ENCODE measurements around the gene POMGNT1. TPM values are rescaled to one million over a fixed set of nuclear protein-coding genes. Genes with fewer than 3 reads are reported as not detected.
"Not testable (repeated sequence)": the region's sequence is repeated elsewhere in the genome, so short reads cannot be mapped to it uniquely, and the experiment has no call there.

POMGNT1 gene
- total RNA-seq, 2 experiments from 2014 or later: 32.0 to 33.4 TPM

DNA sequence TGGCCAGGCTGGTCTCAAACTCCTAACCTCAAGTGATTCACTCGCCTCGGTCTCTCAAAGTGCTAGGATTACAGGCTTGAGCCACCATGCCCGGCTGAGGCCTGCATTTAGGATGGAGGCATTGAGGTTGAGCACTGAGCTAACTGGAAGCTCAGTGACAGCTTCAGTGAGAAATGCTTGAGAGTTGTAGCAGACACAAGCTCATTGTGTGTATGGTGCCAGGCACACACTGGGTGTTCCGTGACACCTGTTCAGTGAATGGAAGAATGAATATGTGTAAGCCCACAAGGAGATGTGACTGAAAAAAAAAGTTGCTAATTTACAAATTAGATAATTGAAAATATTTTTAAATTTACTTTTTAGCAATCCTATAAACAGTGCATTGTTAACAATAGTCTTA is 26.7 kb upstream of the POMGNT1 start:
- H3K27me3 Mint-ChIP-seq: no peaks in the 10 kb centered on the region

DNA sequence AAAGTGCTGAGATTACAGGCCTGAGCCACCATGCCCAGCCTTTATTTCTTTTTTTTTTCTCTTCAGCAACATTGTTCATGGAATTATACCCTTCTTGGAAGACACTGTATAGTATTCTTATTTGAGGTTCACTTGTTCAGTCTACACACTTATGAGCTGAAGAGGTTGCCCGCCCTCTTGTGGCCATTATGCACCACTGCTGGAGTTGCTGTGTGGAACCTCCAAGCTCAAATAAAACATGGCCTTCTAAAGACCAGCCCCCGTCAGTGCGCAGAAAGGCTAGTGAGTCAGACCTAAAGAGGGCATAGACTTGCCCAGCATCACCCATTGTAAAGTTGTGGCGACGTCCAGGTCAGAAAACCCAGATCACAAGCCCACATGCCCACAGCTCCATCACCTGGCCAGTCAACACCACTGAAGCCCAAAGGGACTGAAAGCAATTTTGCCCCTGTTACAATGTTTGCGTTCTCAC is 25.3 kb upstream of the POMGNT1 start:
- peak; percentile 71 for DNase-seq
- no peaks in the 10 kb centered on the region for H3K36me3 Mint-ChIP-seq (ENCODE audit: low read depth)
- ChIA-PET POLR2A (no interaction called here), CTCF (interaction anchor here (0.6 to 2.4 kb wide), 22 partner anchors 10 to 221 kb away, joined by 3 to 19 read pairs (median 4); partner anchors contain the start of gene NSUN4)
- no peak overlapping the region for H3K4me3 Mint-ChIP-seq
- no peak overlapping the region for H3K27ac Mint-ChIP-seq
- H3K4me1 Mint-ChIP-seq: peaks cover 4% of the 10 kb centered on the region
- H3K9me3 Mint-ChIP-seq: no peaks in the 10 kb centered on the region
- H3K27me3 Mint-ChIP-seq: no peaks in the 10 kb centered on the region

More for the DNA sequence above, 26.7 kb upstream of the POMGNT1 start:
- Mint-ChIP-seq H3K4me1 (peaks cover 10% of the 10 kb centered on the region), H3K36me3 (ENCODE audit: low read depth) (no peaks in the 10 kb centered on the region), H3K9me3 (no peaks in the 10 kb centered on the region), H3K4me3 (no peak overlapping the region), H3K27ac (no peak overlapping the region)
- ChIA-PET CTCF (interaction anchor here (1.2 to 2.4 kb wide), 4 partner anchors 34 to 189 kb away, joined by 3 to 19 read pairs (median 5); no protein-coding TSS in a partner anchor), POLR2A (no interaction called here)
- DNase-seq: no peak

DNA sequence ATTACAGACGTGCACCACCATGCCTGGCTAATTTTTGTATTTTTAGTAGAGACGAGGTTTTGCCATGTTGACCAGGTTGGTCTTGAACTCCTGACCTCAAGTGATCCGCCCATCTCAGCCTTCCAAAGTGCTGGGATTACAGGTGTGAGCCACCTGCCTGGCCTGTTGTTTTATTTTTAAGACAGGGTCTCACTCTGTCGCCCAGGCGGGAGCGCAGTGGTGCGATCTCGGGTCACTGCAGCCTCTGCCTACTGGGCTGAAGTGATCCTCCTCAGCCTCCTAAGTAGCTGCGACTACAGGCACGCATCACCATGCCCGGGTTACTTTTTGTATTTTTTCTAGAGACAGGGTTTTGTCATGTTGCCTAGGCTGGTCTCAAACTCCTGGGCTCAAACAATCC is 24.8 kb upstream of the POMGNT1 start:
- H3K27ac Mint-ChIP-seq; POLR2A ChIA-PET; DNase-seq; H3K4me1 Mint-ChIP-seq; H3K4me3 Mint-ChIP-seq; H3K36me3 Mint-ChIP-seq (ENCODE audit: low read depth); H3K27me3 Mint-ChIP-seq; H3K9me3 Mint-ChIP-seq: not testable (repeated sequence)
- CTCF ChIA-PET: interaction anchor here (0.8 to 2.4 kb wide), 17 partner anchors 9 to 221 kb away, joined by 3 to 19 read pairs (median 5); partner anchors contain the start of gene NSUN4

DNA sequence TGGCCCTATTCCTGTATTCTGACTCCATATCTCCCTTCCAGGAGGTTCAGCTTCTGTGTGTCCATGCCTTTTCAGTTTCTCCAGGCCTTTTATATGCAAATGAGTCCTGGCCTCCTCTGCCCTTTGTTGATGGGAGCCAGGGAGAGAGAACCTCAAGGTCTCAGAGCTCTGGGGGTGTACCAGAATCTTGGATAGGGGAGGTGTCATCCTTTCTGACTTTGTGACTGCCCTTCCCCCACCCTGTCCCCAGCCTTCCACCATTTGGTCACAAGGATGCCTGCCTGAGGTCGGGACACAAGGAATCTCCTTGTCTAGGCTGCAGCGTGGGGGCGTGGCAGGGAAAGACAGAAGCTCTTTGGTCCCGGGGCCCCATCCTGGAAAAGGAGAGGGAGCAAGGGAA is 23.5 kb upstream of the POMGNT1 start:
- CTCF ChIA-PET: interaction anchor here (1.0 to 1.5 kb wide), 2 partner anchors 19 to 27 kb away, joined by 3 to 4 read pairs; partner anchors contain the start of gene LURAP1
- Mint-ChIP-seq H3K4me1 (peaks cover 3% of the 10 kb centered on the region), H3K9me3 (no peaks in the 10 kb centered on the region), H3K27ac (no peak overlapping the region), H3K36me3 (ENCODE audit: low read depth) (no peaks in the 10 kb centered on the region), H3K4me3 (no peak overlapping the region), H3K27me3 (peaks cover 2% of the 10 kb centered on the region)
- POLR2A ChIA-PET: no interaction called here
- no peak for DNase-seq

DNA sequence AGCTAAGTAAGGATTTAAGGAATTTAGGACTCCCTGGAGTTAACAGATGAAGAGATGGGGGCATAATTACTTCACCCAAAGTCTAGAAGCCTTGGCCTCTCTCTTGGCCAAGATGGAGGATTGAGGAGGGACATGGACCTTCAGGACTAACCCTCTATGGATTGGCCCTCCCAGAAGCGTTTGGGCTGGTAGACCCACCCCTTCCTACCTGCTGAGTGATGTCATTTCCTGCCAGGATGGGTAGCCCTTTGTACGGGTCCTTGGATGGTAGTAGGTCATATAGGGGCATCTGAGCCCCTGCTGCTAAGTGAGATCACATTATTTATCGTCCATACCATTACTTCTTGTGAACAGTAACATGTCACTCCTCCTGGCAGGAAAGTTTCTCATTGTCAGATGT is 22.6 kb upstream of the POMGNT1 start:
- Mint-ChIP-seq H3K9me3 (no peaks in the 10 kb centered on the region), H3K4me3 (no peak overlapping the region), H3K27ac (no peak overlapping the region), H3K4me1 (peaks cover 3% of the 10 kb centered on the region), H3K36me3 (ENCODE audit: low read depth) (no peaks in the 10 kb centered on the region), H3K27me3 (peaks cover 2% of the 10 kb centered on the region)
- no peak for DNase-seq
- ChIA-PET CTCF (interaction anchor here (0.9 to 1.5 kb wide), 2 partner anchors 18 to 109 kb away, joined by 3 to 4 read pairs; partner anchors contain the start of gene LURAP1), POLR2A (no interaction called here)

DNA sequence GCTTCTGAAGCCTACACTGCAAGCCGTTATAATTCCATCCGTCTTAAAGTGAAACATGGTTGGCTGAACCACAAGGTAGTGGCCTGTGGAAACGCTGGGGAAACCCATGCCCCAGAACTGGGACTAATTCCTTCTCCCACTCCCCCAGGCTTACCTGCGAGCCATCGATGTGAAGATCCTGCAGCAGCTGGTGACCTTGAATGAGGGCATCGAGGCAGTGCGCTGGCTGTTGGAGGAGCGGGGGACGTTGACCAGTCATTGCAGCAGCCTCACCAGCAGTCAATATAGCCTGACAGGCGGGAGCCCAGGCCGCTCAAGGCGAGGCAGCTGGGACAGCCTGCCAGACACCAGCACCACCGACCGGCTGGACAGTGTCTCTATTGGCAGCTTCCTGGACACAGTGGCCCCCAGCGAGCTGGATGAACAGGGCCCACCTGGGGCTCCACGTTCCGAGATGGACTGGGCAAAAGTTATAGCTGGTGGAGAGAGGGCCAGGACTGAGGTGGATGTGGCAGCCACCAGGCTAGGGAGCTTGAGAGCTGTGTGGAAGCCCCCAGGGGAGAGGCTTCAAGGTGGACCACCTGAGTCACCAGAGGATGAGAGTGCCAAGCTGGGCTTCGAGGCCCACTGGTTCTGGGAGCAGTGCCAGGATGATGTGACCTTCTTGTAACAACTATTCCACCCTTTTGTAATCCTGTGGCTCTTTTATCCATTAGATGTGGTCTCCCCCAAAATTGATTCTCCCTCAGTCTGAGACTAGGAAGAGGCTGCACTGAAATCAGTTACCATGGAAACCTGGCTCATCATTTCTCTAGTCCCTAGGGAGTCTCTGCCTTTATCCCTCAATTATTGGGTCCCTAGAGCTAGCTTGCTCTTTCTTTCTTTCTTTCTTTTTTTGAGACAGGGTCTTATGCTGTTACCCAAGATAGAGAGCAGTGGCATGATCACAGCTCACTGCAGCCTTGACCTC is 21.6 kb upstream of the POMGNT1 start:
- no peaks in the 10 kb centered on the region for H3K9me3 Mint-ChIP-seq
- peaks cover 2% of the 10 kb centered on the region for H3K27me3 Mint-ChIP-seq
- H3K36me3 Mint-ChIP-seq (ENCODE audit: low read depth): no peaks in the 10 kb centered on the region
- H3K4me1 Mint-ChIP-seq: peaks cover 3% of the 10 kb centered on the region
- ChIA-PET CTCF (interaction anchor here (0.6 to 1.1 kb wide), 7 partner anchors 13 to 1201 kb away, joined by 3 to 4 read pairs (median 3); no protein-coding TSS in a partner anchor), POLR2A (no interaction called here)
- H3K4me3 Mint-ChIP-seq: no peak overlapping the region
- no peak for DNase-seq
- H3K27ac Mint-ChIP-seq: no peak overlapping the region

DNA sequence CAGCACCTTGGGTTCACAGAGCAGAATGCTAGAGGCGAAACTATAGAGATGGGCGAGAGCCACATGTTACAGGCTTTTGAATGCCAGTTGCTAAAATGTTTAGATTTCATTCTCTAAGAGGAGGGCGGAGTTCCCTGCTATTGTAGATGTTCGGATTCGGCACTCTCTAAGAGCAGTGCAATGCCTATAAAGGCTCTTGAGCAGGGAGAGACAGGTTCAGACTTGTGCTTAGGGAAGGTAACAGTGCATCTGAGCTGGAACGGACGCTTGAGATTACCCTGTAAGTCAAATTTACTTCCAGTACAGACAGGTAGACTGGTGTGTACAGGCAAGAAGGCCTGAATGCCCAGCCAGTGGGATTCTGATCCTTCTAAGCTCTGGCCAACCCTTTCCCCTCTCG is 20.2 kb upstream of the POMGNT1 start:
- H3K27me3 Mint-ChIP-seq: peaks cover 2% of the 10 kb centered on the region
- no peak overlapping the region for H3K27ac Mint-ChIP-seq
- no peak for DNase-seq
- no peaks in the 10 kb centered on the region for H3K36me3 Mint-ChIP-seq (ENCODE audit: low read depth)
- ChIA-PET CTCF (no interaction called here), POLR2A (no interaction called here)
- H3K4me3 Mint-ChIP-seq: no peak overlapping the region
- H3K4me1 Mint-ChIP-seq: peaks cover 1% of the 10 kb centered on the region
- no peaks in the 10 kb centered on the region for H3K9me3 Mint-ChIP-seq

DNA sequence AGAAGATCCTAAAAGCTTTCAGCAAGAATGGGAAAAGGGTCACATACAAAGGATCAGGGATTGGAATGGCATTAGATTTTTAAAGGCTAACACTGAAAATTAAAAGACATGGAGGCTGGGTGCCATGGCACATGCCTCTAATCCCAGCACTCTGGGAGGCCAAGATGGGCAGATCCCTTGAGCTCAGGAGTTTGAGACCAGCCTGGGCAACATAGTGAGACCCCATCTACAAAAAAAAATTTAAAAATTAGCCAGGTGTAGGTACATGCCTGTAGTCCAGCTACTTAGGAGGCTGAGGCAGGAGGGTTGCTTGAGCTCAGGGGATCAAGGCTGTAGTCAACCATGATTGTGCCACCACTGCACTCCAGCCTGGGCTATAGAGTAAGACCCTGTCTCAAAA is 17.3 kb upstream of the POMGNT1 start:
- H3K27me3 Mint-ChIP-seq: peaks cover 2% of the 10 kb centered on the region

DNA sequence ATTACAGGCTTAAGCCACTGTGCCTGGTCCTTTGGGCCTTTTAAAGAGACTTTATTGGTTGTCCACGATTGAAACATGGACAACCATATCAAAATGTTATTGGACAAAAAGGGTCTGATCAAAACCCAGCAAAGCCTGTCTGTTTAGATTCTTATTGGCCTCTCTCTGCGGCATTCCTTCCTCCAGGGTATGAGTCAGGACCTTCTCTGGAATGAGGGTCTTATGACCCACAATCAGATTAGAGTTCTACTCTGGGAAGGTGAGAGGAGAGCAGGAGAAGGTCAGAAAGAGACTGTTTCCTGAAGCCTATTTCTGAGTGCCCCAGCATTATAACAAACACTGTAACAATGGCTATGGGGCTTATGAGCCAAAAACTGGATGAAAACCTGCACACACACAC is 12.8 kb upstream of the POMGNT1 start:
- Mint-ChIP-seq H3K4me3 (no peak overlapping the region), H3K27ac (no peak overlapping the region), H3K9me3 (no peaks in the 10 kb centered on the region), H3K4me1 (no peaks in the 10 kb centered on the region), H3K36me3 (ENCODE audit: low read depth) (no peaks in the 10 kb centered on the region), H3K27me3 (peaks cover 3% of the 10 kb centered on the region)
- ChIA-PET POLR2A (no interaction called here), CTCF (no interaction called here)
- no peak for DNase-seq

More for the DNA sequence above, 17.3 kb upstream of the POMGNT1 start:
- no peak overlapping the region for H3K4me3 Mint-ChIP-seq
- POLR2A ChIA-PET: no interaction called here
- H3K4me1 Mint-ChIP-seq: no peaks in the 10 kb centered on the region
- no peaks in the 10 kb centered on the region for H3K9me3 Mint-ChIP-seq
- no peaks in the 10 kb centered on the region for H3K36me3 Mint-ChIP-seq (ENCODE audit: low read depth)
- no peak overlapping the region for H3K27ac Mint-ChIP-seq
- no peak for DNase-seq
- CTCF ChIA-PET: no interaction called here

DNA sequence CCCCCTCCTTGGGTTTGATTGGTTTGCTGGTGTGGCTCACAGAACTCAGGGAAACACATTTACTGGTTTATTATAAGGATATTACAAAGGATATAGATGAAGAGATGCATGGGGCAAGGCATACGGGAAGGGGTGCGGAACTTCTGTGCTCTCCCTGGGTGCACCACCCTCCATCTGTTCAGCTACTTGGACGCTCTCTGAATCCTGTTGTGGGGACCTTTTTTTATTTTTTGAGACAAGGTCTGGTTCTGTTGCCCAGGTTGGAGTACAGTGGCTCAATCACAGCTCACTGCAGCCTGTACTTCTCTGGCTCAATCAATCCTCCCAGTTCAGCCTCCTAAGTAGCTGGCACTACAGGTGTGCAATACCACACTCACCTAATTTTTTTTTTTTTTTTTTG is 12.3 kb upstream of the POMGNT1 start:
- no peak overlapping the region for H3K4me3 Mint-ChIP-seq
- H3K27ac Mint-ChIP-seq: no peak overlapping the region
- CTCF ChIA-PET: interaction anchor here (2.6 kb wide), 1 partner anchor 13 kb away, joined by 8 read pairs; no protein-coding TSS in a partner anchor
- peaks cover 3% of the 10 kb centered on the region for H3K27me3 Mint-ChIP-seq
- H3K9me3 Mint-ChIP-seq: no peaks in the 10 kb centered on the region
- DNase-seq: no peak
- POLR2A ChIA-PET: no interaction called here
- no peaks in the 10 kb centered on the region for H3K36me3 Mint-ChIP-seq (ENCODE audit: low read depth)
- no peaks in the 10 kb centered on the region for H3K4me1 Mint-ChIP-seq

DNA sequence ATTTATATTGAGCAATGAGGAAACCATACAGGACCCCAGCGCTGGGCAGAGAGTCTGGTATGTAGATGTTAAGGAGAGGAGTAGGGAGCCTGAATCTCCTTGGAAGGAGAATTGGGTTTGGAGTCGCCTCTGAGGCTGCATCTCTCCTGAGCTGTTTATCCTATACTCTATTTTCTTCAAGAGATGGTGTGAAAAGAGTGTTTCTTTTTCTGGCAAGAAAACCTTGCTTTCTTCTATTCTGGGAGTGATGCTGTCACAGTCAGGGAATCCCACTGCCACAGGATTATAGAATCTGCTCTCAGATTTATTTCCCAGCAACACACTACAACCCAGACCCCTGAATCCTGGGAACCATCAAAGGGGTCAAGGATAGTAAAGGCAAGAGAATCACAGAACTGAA is 8.2 kb upstream of the POMGNT1 start:
- H3K4me1 Mint-ChIP-seq: peaks cover 9% of the 10 kb centered on the region
- H3K36me3 Mint-ChIP-seq (ENCODE audit: low read depth): no peaks in the 10 kb centered on the region
- H3K4me3 Mint-ChIP-seq: no peak overlapping the region
- no peak for DNase-seq
- no peak overlapping the region for H3K27ac Mint-ChIP-seq
- CTCF ChIA-PET: interaction anchor here (1.1 kb wide), 2 partner anchors 13 to 18 kb away, joined by 3 read pairs; no protein-coding TSS in a partner anchor
- H3K9me3 Mint-ChIP-seq: no peaks in the 10 kb centered on the region
- POLR2A ChIA-PET: no interaction called here
- H3K27me3 Mint-ChIP-seq: peaks cover 3% of the 10 kb centered on the region

DNA sequence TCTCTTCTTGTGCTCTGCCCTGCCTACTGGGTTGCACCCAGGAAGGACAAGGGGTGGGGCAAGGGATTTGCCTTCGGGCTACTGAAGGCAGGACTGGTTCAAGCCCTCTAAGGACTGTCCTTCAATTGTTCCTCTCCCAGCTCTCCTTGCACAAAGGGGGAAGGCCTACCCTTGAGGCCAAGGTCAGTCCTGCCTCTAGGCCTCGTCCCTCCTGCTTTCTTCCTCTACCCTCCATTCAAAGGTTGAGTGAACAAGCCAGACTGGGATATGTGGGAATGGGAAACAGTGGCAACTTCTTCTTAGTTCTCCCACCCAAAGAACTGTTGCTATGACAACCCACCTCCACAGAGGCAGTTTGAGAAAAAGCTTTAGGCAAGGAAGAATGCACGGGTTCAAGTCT is 7.6 kb upstream of the POMGNT1 start:
- Mint-ChIP-seq H3K27me3 (peaks cover 3% of the 10 kb centered on the region), H3K27ac (no peak overlapping the region), H3K4me3 (no peak overlapping the region), H3K9me3 (no peaks in the 10 kb centered on the region), H3K36me3 (ENCODE audit: low read depth) (no peaks in the 10 kb centered on the region), H3K4me1 (peaks cover 9% of the 10 kb centered on the region)
- ChIA-PET CTCF (interaction anchor here (1.1 kb wide), 1 partner anchor 18 kb away, joined by 3 read pairs; no protein-coding TSS in a partner anchor), POLR2A (no interaction called here)
- no peak for DNase-seq

DNA sequence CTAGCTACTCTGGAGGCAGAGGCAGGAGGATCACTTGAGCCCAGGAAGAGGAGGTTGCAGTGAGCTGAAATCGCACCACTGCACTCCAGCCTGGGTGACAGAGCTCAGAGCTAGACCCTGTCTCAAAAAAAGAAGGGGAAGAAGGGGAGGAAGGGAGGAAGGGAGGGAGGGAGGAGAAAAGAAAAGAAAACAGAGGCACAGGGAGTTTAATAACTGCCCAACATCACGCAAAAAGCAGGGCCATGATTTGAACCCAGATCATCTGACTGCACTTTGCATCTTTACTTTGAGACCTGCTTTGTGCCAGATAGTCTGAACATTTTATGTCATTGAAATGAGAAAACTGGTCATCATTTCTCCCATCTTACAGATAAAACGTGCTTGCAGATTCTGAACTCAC is 6.9 kb upstream of the POMGNT1 start:
- POLR2A ChIA-PET: no interaction called here
- H3K36me3 Mint-ChIP-seq (ENCODE audit: low read depth): no peaks in the 10 kb centered on the region
- H3K27ac Mint-ChIP-seq: no peak overlapping the region
- peaks cover 11% of the 10 kb centered on the region for H3K4me1 Mint-ChIP-seq
- no peaks in the 10 kb centered on the region for H3K9me3 Mint-ChIP-seq
- CTCF ChIA-PET: no interaction called here
- no peak for DNase-seq
- no peak overlapping the region for H3K4me3 Mint-ChIP-seq
- peaks cover 3% of the 10 kb centered on the region for H3K27me3 Mint-ChIP-seq

Measured in activated CD4-positive, alpha-beta T cell treated with anti-CD3 and anti-CD28 coated beads, Interleukin-2, amount 10 ng/mL, durations not matched to agents 7 days and 5 days (primary cell).